Measurements from ENCODE around the gene URAD.

URAD gene

DNA sequence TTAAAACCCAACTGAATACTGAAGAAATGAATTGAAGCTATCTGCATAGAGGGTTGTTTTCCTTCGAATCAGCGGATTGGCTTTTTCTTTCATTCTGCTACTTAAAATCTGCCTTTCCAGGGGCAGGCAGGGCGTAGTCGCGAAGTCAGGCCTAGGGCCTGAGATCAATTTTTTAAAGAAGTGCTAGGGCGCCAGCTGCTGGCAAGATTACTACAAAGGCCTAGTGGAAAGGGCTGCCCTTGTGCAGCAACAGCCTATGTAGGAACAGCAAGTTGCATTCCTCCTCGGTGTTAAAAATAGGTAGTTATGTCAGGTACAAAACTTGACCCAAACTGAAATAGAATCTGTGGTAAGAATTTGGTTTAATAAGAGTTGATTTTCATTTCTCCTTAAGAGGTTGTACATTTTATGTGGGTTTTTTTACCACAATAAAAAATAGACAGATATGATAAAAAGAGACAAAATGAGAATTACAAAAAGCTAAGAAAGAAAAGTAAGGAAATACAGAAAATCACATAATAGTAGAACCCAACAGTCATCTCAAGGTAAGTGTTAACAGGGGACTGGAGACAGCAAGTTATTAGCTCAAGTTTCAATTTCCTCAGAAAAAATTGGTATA is 9.5 kb upstream of the URAD start:
- peak; percentile 7 for DNase-seq (ENCODE audit: low read depth)

DNA sequence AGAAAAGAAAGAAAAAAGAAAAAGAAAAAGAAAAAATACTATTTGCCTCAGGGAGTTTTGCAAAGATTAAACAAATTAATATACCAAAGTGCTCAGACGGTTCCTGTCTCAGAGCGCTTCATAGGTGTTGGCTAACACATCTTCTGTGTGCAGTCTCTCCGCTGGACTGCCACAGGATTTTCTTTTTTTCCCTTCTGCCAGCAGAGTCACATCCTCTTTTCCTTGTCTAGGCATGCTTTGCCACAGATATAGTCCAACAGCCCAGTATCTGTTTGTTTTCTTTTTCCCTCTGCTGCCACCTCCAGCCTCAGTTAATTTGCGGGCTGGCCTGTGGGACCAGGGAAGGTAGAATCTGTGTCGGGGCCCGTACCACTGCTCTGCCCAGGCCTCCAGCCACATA is 3.4 kb upstream of the URAD start:
- no peak for DNase-seq (ENCODE audit: low read depth)

DNA sequence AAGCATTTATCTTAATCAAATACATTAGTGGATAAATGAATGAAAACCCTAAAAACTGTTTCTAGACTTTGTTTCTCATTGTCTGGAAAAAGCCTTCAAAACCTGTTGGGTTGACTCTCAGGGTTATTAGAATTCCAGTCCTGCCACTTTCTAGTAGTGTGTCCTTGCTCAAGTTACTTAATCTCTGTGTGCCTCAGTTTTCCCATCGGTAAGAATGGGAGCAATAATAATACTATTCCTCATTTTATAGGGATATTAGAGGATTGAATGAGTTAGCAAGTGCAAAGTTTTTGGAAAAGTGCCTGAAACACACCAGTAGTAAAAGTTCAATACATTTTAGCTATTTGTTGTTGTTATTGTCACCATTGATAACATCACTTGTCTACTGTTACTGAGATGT is 2.9 kb downstream of the URAD start:
- DNase-seq (ENCODE audit: low read depth) = no peak

DNA sequence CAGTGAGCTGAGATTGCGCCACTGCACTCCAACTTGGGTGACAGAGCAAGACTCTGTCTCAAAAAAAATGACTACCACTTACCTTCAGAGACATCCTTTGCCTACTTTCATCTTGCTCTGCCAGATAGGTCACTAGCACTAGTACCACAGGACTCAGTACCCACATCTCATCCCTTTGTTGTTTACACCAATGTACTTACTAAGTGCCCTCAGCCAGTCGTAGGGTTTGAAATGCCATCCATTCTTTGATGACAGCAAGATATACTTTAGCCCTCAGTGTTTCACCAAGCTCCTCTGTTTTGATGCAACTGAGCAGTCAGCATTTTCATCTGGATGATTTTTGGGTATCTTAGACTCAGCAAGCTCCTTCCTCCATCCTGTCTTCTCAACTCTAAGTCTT is 6.1 kb downstream of the URAD start:
- no peak for DNase-seq (ENCODE audit: low read depth)

DNA sequence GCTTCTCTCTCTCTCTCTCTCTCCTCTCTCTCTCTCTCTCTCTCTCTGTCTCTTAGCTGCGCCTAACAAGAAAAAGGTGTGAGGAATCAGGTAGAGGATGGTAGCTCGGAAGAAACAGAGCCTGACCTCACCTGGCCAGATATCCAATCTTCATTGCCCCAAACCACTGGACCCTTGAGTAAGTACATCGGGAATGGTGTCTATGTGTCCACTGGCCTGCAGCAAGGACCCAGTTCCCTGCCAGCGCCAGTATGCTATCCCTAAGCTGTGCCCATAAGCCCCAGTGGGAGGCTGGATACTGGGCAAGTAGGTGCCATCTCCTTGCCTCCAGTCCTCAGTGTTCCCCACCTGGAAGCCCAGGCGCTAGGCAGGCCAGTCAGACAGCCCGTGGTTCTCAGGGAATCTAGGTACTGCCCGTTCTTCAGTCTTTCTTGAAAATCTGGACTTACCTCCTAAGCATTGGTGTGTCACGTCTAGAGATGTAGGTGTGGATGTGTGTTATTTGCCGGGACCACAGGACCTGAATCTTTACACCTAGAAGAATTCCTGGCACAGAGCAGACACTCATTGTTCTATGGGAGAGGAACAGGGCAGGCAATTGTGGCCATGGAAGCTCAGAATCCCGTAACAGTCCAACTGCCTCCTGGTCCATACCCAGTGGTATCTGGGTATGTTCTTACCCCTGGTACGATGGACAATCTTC is 7.3 kb downstream of the URAD start:
- no peak for DNase-seq (ENCODE audit: low read depth)

- DNase-seq (ENCODE audit: low read depth) = no peak
Observed at GRCh38 chr13:27980280-27980998, 8.1 kb downstream of the URAD start.

GRCh38 chr13:27979765-27980279 is 8.7 kb downstream of the URAD start:
- DNase-seq (ENCODE audit: low read depth) = no peak

DNA sequence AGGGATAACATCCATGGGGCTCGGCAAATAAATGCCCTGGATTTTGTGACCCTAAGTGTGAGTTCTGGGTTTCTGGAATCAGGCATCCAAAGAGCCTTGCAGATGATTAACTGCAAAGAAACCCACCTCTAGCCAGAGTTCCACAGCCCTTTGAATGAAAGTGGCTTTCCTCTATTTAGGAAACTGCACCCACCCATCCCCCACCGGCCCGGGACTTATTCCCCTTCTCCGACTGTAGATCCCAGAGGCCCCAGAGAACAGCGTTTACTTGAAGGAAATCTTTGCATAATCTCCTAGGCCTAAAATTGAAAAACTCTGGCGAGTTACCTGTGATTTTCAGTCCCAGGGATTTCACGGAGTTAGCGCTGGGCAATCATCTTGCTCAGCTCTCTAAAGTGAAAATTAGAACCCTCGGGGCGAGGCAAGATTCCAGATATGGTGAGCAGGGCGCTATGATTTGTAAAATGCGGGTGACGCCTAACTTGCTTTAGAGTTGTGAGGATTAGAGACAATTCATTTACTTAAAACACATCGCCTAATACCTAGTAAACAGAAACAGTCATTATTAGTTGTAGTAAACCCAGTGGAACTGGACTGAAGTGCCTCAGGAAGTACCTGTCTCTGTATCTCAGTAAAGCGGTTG is 9.4 kb downstream of the URAD start:
- no peak for DNase-seq (ENCODE audit: low read depth)

DNA sequence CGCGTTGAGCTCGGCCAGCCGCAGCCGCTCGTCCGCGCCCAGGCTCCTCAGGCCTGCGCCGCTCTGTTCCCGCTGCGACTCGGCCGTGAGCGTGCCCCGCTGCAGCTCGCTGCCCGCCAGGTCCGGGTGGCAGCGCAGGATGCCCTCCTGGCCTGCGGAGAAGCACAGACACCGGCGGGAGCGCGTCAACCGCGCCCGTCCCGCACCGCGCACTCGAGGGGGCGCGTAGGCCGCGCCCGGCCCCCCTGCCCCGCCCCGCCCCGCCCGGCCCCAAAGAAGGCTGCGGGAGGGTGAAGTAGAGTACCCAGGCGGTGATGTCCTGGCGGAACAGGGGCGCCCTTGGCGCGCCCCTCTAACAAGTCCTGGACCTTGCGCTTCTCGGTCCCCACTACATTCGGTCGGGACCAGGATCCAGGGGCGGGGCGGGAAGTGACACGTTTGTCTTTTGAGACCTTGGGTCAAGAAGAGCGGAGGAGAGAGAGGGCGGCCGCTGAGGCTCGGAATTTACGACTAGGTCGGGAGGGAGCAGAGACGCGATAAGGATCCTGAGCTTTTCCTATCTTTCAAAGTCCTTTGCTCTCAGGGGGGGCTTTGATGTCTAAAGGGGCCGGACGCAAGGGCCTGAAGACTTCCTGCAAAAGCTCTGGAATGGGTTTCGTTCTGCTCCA is 10.1 kb downstream of the URAD start:
- no peak for DNase-seq (ENCODE audit: low read depth)

DNA sequence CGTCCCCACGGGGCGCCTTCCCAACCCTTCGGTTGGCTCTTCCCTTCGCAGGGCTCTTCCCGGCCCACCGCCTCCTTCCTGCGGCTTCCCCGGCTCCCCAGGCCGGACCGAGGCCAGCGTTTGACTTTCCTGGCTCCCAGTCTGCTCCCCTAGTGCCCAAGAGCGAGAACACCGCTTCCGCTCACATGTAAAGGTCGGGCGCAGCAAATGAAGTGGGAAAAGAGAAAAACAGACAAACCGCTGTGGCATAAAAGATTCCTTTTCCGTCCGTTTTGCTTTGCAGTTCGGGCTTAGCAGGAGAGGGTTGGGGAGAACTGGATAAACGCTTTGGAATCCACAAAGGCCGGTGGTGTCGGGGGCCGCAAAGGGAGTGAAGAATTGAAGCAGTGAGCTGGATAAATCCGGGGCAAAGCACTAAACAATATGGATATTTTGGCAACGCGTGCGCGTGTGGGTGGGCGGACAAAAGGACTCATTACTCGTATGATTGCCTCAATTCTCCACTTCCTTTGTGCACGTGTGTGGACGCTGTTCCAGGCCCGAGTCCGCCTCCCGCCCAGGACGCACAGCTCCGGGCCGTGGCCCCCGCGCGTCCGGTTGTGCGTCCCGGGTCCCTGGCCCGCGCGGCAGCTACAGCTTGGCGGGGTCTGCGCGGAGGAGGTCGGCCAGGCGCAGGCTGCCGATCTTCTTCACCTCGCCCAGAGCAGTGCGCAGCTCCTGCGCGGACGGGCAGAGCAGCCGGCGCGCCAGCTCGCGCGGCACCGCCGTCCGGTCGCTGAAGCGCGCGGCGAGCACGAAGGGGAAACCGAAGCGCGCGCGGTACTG is 10.8 kb downstream of the URAD start:
- no peak for DNase-seq (ENCODE audit: low read depth)

- no peak for DNase-seq (ENCODE audit: low read depth)
Observed at GRCh38 chr13:27976362-27977091, 12.0 kb downstream of the URAD start.

- no peak for DNase-seq (ENCODE audit: low read depth)
Observed at GRCh38 chr13:27975564-27976361, 12.7 kb downstream of the URAD start.

DNA sequence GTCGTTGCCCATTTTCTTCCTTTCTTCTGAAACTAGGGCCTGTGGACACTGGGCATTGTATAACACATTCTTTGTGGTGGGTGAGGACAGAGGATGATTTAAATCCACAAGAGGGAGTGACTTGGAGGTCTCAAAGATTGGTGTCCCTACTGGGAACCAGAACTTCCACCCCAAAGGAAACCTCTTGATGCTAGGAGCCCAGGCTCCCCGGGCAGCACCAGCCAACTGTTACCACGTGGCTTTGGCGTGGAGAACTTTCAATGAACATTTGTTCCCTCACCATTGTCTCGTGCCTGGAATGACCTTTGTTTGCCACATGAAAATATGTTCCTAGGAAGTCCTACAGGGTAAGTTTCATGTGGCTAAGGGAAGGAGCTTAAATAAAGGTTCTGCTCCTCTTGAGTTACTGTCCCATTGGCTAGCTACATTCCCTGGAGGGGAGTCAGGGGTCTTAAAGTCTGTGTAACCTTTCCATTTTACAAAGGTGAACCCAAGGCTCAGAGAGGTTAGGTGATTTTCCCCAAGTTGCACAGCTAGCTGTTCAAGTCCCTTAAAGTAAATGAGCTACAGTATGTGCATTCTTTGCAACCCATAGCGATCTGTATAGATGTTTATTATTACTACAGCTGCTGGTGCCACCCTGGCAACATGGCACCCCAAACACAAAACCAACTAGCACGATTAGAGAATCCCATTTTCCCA is 14.4 kb downstream of the URAD start:
- no peak for DNase-seq (ENCODE audit: low read depth)

- no peak for DNase-seq (ENCODE audit: low read depth)
Observed at GRCh38 chr13:27973291-27973690, 15.2 kb downstream of the URAD start.

DNA sequence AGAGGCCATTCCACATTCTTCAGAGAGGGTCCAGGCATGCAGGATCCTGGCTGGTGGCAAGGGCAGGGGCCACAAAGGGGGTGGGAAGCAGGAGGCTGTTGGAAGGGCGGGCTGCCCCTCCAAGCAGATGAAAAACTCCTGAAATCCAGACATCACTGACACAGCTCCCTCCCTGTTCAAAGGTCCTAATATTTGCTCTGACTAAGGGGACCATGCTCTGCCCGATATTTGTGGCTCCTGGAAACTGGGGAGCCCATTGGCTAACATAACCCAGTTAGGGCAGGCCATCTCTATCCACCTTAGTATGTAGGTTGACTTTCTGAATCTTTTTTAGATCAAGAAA is 16.0 kb downstream of the URAD start:
- no peak for DNase-seq (ENCODE audit: low read depth)

DNA sequence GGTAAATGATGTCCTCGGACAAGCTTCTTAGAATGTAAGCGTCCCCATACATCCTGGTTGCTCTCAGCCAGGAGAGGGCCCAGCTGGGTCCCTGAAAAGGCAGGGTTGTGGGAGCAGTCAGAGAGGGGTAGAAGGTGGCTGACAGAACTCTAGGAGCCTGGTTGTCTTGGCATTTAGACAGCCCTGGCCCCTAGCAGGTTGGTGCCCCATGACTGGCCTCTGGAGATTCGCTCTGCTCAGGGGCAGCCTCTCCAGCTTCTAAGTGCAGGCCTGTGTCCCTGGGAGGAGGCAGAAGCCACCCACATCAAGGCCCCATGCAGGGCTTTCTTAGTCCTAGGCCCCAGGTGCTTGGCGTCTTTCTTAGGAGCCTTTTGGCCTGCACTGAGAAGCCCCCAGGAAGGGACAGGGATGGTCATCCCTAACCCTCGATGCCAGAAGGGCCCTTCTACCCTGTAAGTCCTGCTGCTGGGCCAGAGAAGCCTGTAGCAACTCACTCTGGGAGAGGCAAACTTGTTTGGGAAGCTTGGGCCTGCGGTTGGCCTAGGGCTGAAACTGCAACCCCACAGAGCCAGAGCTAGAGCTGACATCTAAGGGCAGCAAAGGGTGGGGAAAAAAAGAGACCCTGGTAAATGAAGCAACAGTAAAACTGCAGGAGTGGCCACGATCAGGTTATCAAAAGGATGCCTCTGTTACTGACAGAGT is 16.6 kb downstream of the URAD start:
- DNase-seq (ENCODE audit: low read depth) = no peak

- DNase-seq (ENCODE audit: low read depth) = no peak
Observed at GRCh38 chr13:27971236-27971645, 17.3 kb downstream of the URAD start.

All from activated T-cell treated with anti-CD3 and anti-CD28 coated beads for 1 hour (primary cell).